Prostate gland (tissue), 2 donors: ENCODE data around the gene NEGR1. TPM values are rescaled to one million over a fixed set of nuclear protein-coding genes. Genes with fewer than 3 reads are reported as not detected.

Source experiments
- DNase-seq: peaks from one replicate; pipeline ENCODE4 v3.0.0-alpha.2; 2019; ENCODE audit warnings: low spot score
- H3K27ac ChIP-seq, 2 donors: fragments of 200-600 bp; sonication (generic); 2 replicates each; pipeline ENCODE4 v1.5.1; 2017 to 2019
- H3K27me3 ChIP-seq: fragments of 200-600 bp; sonication (generic); replicated peaks from 2 replicates; pipeline ENCODE4 v1.5.1; 2019; ENCODE audit not compliant: insufficient read depth
- H3K36me3 ChIP-seq, 2 donors: fragments of 200-600 bp; sonication (generic); 1 replicate in 1 of 2; 2 replicates in 1 of 2; pipeline versions ENCODE4 v1.5.1 to v1.8.1; 2017 to 2019
- H3K4me1 ChIP-seq: fragments of 200-600 bp; sonication (generic); replicated peaks from 2 replicates; pipeline ENCODE4 v1.5.1; 2019
- H3K4me3 ChIP-seq, 2 donors: fragments of 200-600 bp; sonication (generic); 2 replicates each; pipeline ENCODE4 v1.5.1; 2017 to 2019
- H3K9me3 ChIP-seq: fragments of 200-600 bp; sonication (generic); 2 replicates; pipeline ENCODE4 v1.5.1; 2017
- POLR2A ChIP-seq: fragments of 450-650 bp; IDR thresholded peaks from one replicate; pipeline ENCODE4 v1.6.1; 2016; ENCODE audit warnings: antibody characterized with exemption, mild to moderate bottlenecking
- POLR2AphosphoS5 ChIP-seq: sonication (generic); formaldehyde crosslinking; IDR thresholded peaks from one replicate; pipeline ENCODE4 v1.6.1; 2017; ENCODE audit warnings: antibody characterized with exemption
- WGBS: methylation state at CpG from one replicate; pipeline ENCODE4 v1.1.5; 2018; 5-methylcytosine and 5-hydroxymethylcytosine counted together
- intact Hi-C: fragments of 100-400 bp; cut with DNase I; formaldehyde crosslinking; loops from one replicate; pipeline ENCODE4 v1.14.2; 2022
- total RNA-seq, 2 donors: library from RNA; depleted of rRNA; stranded (reverse); fragments of >200 nt; gene quantifications; one replicate each; pipeline ENCODE4 v1.1.0, GENCODE V29; 2016
- TF ChIP-seq, protein P1 (sequence below), 4 experiments: fragments of 200-600 bp in 2 of 4; fragments of 450-650 bp in 2 of 4; sonication (generic) in 2 of 4; IDR thresholded peaks; 1 replicate in 3 of 4; 2 replicates in 1 of 4; pipeline ENCODE4 v1.5.1; 2016 to 2019; ENCODE audit warnings: antibody characterized with exemption in 4 of 4, mild to moderate bottlenecking in 2 of 4, moderate library complexity in 2 of 4

NEGR1 gene
- total RNA-seq, 2 donors from 2014 or later, result 2.3 to 7.6 TPM

DNA sequence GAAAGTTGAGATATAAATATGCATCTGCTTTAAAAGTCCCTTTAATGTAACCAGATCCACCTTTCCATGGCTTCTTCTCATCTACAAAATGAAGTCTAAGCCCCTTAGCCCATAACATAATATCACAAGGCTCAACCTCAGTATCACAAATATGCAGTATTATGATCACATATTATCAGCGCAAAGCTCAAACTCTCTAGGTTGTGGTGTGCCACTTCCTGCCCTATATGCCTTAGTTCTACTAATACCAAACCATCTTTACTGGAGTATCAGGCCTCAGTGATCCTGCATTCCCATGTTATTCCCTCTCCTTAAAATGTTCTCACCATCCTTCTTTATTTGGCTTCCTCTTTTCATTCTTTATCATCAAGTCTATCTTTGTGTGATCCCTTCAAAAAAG lies 301.8 kb downstream of the NEGR1 start:
- no peaks in the 10 kb centered on the region for H3K9me3 ChIP-seq
- no peaks in the 10 kb centered on the region for H3K36me3 ChIP-seq
- TF ChIP-seq POLR2A (no peak), POLR2AphosphoS5 (no peak)
- TF ChIP-seq, protein P1, sequence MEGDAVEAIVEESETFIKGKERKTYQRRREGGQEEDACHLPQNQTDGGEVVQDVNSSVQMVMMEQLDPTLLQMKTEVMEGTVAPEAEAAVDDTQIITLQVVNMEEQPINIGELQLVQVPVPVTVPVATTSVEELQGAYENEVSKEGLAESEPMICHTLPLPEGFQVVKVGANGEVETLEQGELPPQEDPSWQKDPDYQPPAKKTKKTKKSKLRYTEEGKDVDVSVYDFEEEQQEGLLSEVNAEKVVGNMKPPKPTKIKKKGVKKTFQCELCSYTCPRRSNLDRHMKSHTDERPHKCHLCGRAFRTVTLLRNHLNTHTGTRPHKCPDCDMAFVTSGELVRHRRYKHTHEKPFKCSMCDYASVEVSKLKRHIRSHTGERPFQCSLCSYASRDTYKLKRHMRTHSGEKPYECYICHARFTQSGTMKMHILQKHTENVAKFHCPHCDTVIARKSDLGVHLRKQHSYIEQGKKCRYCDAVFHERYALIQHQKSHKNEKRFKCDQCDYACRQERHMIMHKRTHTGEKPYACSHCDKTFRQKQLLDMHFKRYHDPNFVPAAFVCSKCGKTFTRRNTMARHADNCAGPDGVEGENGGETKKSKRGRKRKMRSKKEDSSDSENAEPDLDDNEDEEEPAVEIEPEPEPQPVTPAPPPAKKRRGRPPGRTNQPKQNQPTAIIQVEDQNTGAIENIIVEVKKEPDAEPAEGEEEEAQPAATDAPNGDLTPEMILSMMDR (IDR thresholded peaks at IDR 0.05), result no peak
- DNase-seq, result no peak
- intact Hi-C loops, result no loop called here
- 95% methylated on average over 1 of the region's 1 CpG for WGBS
- no peak overlapping the region for H3K27ac ChIP-seq
- no peaks in the 10 kb centered on the region for H3K4me1 ChIP-seq
- H3K4me3 ChIP-seq, result no peak overlapping the region
- H3K27me3 ChIP-seq, result no peaks in the 10 kb centered on the region

DNA sequence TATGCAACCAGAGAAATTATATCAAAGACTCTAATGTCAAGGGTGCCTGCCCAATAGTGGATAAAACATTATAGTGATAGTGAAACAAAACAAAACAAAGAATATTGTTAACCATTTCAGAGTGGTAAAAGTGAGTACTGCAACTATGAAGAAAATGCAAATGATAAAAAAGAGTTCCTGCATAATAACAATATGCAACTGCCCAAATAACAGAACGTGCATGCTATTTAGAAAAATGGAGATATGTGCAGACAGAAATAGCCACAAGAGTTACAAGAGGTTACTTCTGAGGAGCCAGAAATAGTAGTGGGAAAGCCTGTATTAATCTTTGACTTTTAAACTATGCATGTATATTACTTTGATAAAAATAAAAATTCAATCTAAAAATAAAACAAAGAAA lies 302.5 kb downstream of the NEGR1 start:
- Histone ChIP-seq H3K27ac (no peak overlapping the region), H3K36me3 (no peaks in the 10 kb centered on the region), H3K9me3 (no peaks in the 10 kb centered on the region), H3K27me3 (no peaks in the 10 kb centered on the region), H3K4me3 (no peak overlapping the region), H3K4me1 (no peaks in the 10 kb centered on the region)
- intact Hi-C loops, result no loop called here
- DNase-seq, result no peak
- TF ChIP-seq POLR2AphosphoS5, result no peak
- TF ChIP-seq POLR2A, result no peak
- WGBS, result 78% methylated on average over 1 of the region's 1 CpG

DNA sequence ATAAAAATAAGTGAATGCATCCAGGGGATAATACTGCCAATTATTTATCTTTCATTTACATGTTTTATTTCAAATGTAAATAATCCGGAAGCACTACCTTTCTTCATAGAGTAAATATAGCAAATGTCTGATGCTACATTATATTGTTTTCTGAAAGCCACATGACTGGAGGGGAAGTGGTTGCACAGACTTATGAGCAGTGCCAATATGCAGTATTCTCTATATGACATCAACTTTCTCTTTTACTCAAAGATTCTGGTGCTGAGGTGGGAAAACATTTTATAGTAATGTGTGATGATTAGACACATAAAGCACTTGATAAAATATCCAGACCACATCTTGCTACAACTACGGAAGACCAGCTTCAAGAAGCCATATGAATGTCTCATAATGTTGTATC lies 314.7 kb downstream of the NEGR1 start:
- TF ChIP-seq, protein P1 (IDR thresholded peaks at IDR 0.05), result no peak
- TF ChIP-seq POLR2A (no peak), POLR2AphosphoS5 (no peak)
- intact Hi-C loops, result no loop called here
- H3K36me3 ChIP-seq, result no peaks in the 10 kb centered on the region
- no peaks in the 10 kb centered on the region for H3K4me1 ChIP-seq
- H3K27ac ChIP-seq, result no peak overlapping the region
- DNase-seq, result no peak
- no peaks in the 10 kb centered on the region for H3K27me3 ChIP-seq
- 69% methylated on average over 2 of the region's 2 CpGs for WGBS
- no peak overlapping the region for H3K4me3 ChIP-seq
- H3K9me3 ChIP-seq, result no peaks in the 10 kb centered on the region

DNA sequence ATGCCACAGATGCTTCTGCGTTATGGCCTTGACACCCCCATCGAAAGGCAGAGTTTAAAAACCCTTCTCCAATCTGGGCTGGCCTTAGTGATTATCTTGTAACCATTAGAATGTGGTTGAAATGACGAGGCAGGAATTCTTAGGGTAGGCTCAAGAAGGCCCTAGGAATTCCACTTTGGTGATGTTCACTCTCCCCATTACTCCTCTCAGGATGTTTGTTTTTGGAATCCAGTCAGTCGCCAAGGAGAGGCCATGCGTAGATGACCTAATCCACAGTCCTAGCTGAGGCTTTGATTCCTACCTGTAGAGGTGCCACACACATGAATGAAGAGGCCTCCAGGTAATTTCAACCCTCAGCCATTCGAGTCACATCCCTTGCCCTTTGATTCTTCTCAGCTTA lies 318.2 kb downstream of the NEGR1 start:
- DNase-seq, result no peak
- Histone ChIP-seq H3K27ac (no peak overlapping the region), H3K9me3 (no peaks in the 10 kb centered on the region), H3K27me3 (no peaks in the 10 kb centered on the region), H3K4me3 (no peak overlapping the region), H3K36me3 (no peaks in the 10 kb centered on the region), H3K4me1 (no peaks in the 10 kb centered on the region)
- TF ChIP-seq POLR2AphosphoS5, result no peak
- TF ChIP-seq, protein P1 (IDR thresholded peaks at IDR 0.05), result no peak
- 93% methylated on average over 6 of the region's 6 CpGs for WGBS
- intact Hi-C loops, result no loop called here

DNA sequence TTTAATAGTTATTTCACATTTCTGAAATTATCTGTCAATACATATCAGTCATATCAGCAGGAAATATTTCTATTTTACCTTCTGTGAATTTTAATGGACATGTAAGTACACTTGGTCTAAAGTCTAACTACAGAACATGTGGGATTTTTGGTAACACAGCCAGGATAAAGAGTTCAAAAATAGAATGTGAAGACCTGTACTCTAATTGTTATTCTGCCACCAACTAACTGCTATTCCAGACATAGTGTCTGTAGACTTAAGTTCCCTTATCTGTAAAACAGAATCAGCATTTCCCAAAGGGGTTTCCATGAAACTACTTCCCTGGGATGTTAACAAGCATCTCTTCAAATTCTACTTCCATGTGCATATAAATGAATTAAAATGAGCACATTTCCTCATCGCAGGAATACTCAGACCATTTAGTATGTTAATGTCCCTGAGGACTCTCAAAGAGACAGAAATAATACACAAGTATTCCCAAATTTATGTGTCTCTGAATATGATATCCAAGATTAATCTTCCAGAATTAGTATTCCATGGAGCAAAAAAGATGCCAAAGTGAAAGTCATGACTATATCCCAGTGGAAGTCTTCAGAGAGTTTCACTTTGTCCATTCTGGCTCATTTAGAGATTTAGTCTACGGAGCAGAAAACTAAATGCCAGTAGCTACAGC lies 325.6 kb downstream of the NEGR1 start:
- no peak overlapping the region for H3K4me3 ChIP-seq
- H3K27ac ChIP-seq, result no peak overlapping the region
- no peaks in the 10 kb centered on the region for H3K4me1 ChIP-seq
- H3K36me3 ChIP-seq, result no peaks in the 10 kb centered on the region
- intact Hi-C loops, result no loop called here
- no peak for DNase-seq
- H3K27me3 ChIP-seq, result no peaks in the 10 kb centered on the region
- TF ChIP-seq, protein P1 (IDR thresholded peaks at IDR 0.05), result no peak
- no peak for TF ChIP-seq POLR2A
- TF ChIP-seq POLR2AphosphoS5, result no peak
- no peaks in the 10 kb centered on the region for H3K9me3 ChIP-seq
- 76% methylated on average over 2 of the region's 2 CpGs for WGBS
